Dermis blood vessel endothelial cell (primary cell): ENCODE data around the gene PRR14L. TPM values are rescaled to one million over a fixed set of nuclear protein-coding genes. Genes with fewer than 3 reads are reported as not detected.

ENCODE experiments used
- DNase-seq: peaks from one replicate; pipeline ENCODE4 v3.0.0; 2010
- total RNA-seq: library from RNA; depleted of rRNA; stranded (reverse); fragments of >200 nt; gene quantifications from 2 replicates; pipeline ENCODE4 v1.2.3, GENCODE V29; 2014

PRR14L gene
- total RNA-seq, 1 donor from 2014 or later: 23.0 TPM

- DNase-seq: peak; percentile 59
Measured at GRCh38 chr22:31637891-31638618, 111.9 kb downstream of the PRR14L start.

- no peak for DNase-seq
Measured at GRCh38 chr22:31637447-31637890, 112.5 kb downstream of the PRR14L start.

- no peak for DNase-seq
Measured at GRCh38 chr22:31635638-31636306, 114.2 kb downstream of the PRR14L start.

GRCh38 chr22:31631436-31631835, 118.5 kb downstream of the PRR14L start:
- no peak for DNase-seq

Other genes starting within 250 kb of the PRR14L start
- 52.6 and 58.3 TPM in 2 replicates for gene PISD, start 87.9 kb downstream of the PRR14L start, total RNA-seq
- gene DEPDC5, start 3.9 kb upstream of the PRR14L start, total RNA-seq: 12.4 and 15.9 TPM in 2 replicates
- gene YWHAH, start 194.4 kb upstream of the PRR14L start, total RNA-seq: 145 and 162 TPM in 2 replicates